ENCODE measurements around the gene HDDC3.

The HDDC3 gene

GRCh38 chr15:90952901-90953677 is 20.7 kb upstream of the HDDC3 start:
- H3K4me3 ChIP-seq (ENCODE audit: low read depth, low read length): no peak overlapping the region
- DNase-seq: no peak
- in situ Hi-C loops (cut with HindIII; ENCODE audit: low pct_ligation_motif_present, low sequenced_read_pairs): no loop called here
- peaks cover 53% of the 10 kb centered on the region for H3K36me3 ChIP-seq (replicated peaks)
- no peak overlapping the region for H3K27ac ChIP-seq
- H3K27me3 ChIP-seq (replicated peaks): no peaks in the 10 kb centered on the region
- no peak for TF ChIP-seq CTCF (IDR thresholded peaks at IDR 0.05; ENCODE audit: low read depth, low read length, missing control alignments)

GRCh38 chr15:90950676-90951075 is 18.3 kb upstream of the HDDC3 start:
- no peak for DNase-seq
- Histone ChIP-seq H3K27me3 (replicated peaks) (no peaks in the 10 kb centered on the region), H3K4me3 (ENCODE audit: low read depth, low read length) (no peak overlapping the region), H3K36me3 (replicated peaks) (peaks cover 75% of the 10 kb centered on the region), H3K27ac (no peak overlapping the region)
- no peak for TF ChIP-seq CTCF (IDR thresholded peaks at IDR 0.05; ENCODE audit: low read depth, low read length, missing control alignments)
- in situ Hi-C loops (cut with HindIII; ENCODE audit: low pct_ligation_motif_present, low sequenced_read_pairs): no loop called here

GRCh38 chr15:90949979-90950675 is 17.8 kb upstream of the HDDC3 start:
- Histone ChIP-seq H3K27ac (peak overlapping the region; percentile 5), H3K36me3 (replicated peaks) (peaks cover 78% of the 10 kb centered on the region), H3K4me3 (ENCODE audit: low read depth, low read length) (no peak overlapping the region), H3K27me3 (replicated peaks) (no peaks in the 10 kb centered on the region)
- DNase-seq: no peak
- no peak for TF ChIP-seq CTCF (IDR thresholded peaks at IDR 0.05; ENCODE audit: low read depth, low read length, missing control alignments)
- in situ Hi-C loops (cut with HindIII; ENCODE audit: low pct_ligation_motif_present, low sequenced_read_pairs): no loop called here

GRCh38 chr15:90948506-90948905 is 16.2 kb upstream of the HDDC3 start:
- Histone ChIP-seq H3K36me3 (replicated peaks) (peaks cover 87% of the 10 kb centered on the region), H3K27ac (no peak overlapping the region), H3K27me3 (replicated peaks) (no peaks in the 10 kb centered on the region), H3K4me3 (ENCODE audit: low read depth, low read length) (no peak overlapping the region)
- in situ Hi-C loops (cut with HindIII; ENCODE audit: low pct_ligation_motif_present, low sequenced_read_pairs): no loop called here
- no peak for TF ChIP-seq CTCF (IDR thresholded peaks at IDR 0.05; ENCODE audit: low read depth, low read length, missing control alignments)
- no peak for DNase-seq

- in situ Hi-C loops (cut with HindIII; ENCODE audit: low pct_ligation_motif_present, low sequenced_read_pairs): no loop called here
- no peak for TF ChIP-seq CTCF (IDR thresholded peaks at IDR 0.05; ENCODE audit: low read depth, low read length, missing control alignments)
- Histone ChIP-seq H3K27me3 (replicated peaks) (no peaks in the 10 kb centered on the region), H3K27ac (no peak overlapping the region), H3K36me3 (replicated peaks) (peaks cover 86% of the 10 kb centered on the region), H3K4me3 (ENCODE audit: low read depth, low read length) (no peak overlapping the region)
- no peak for DNase-seq
Observed at GRCh38 chr15:90947577-90948357, 15.4 kb upstream of the HDDC3 start.
